ENCODE measurements around the gene CEBPE.
A peak's percentile ranks its signal among the peaks of the same experiment; 100 is the strongest.

The CEBPE gene

DNA sequence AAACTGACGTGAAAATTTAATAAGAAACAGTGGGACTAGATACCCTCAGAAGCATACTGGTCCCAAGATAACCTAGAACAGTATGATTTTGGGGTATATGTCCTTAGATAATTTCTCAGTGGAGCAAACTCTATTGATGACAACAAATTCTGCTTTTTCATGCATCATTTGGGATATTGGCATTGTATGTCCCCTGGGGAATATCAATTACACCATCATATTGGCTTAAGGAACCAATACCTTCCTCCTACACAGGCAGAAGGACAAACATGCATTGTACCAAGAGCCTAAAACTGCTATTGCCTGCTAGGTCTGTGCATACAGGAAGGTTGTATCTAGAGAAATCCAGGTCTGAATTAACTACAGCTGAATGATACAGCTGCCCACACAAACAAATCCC is 44.1 kb downstream of the CEBPE start:
- DNase-seq = no peak

DNA sequence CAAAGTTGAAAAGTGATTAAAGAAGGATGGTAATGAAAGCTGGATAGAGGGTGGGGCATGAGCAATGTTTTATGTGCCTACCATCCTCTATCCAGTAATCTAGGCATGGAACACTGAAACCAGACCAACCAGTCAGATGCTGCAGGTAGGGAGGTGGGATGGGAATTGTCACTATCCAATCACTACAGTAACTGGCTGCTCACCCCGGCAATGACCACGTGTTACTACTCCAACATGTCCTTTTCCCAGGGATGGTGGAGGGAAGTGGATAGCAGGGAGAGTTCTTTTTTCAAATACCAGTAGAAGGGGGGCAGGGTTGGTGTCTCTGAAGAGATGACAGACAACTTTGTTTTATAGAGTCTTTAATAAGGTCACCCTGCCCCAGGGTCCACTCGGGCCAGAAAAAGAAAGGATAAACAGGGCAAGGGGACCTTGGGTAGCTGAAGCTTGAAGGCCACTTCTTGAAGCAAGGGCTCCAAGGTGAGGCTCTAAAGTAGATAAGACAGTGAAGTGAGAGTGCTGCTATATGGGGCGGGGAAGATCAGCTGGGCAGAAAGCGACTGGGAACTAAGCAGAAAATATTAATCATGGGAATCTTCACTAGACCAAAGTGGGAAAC is 47.0 kb downstream of the CEBPE start:
- no peak for DNase-seq

GRCh38 chr14:23071244-23071920 is 47.7 kb downstream of the CEBPE start:
- peak; percentile 77 for DNase-seq

GRCh38 chr14:23070262-23071129 is 48.6 kb downstream of the CEBPE start:
- no peak for DNase-seq

DNA sequence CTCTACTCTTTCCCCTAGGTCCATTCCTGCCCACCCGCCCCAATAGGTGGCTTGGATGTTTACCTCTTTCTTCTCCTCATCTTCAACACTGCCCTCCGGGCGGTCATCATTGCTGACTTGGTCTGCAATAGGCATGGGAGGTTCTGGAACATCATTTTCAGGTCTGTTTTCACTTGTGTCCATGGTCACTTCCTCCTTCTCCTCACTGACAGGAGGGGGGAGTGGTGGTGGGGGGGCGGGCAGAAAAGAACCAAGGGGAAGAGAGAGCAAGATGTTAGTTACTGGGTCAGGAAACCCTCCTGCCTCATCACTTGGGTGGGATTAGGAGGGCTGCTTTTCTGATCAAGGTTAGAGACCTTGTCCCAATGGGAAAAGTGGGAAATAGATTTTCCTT is 49.6 kb downstream of the CEBPE start:
- DNase-seq = no peak

DNA sequence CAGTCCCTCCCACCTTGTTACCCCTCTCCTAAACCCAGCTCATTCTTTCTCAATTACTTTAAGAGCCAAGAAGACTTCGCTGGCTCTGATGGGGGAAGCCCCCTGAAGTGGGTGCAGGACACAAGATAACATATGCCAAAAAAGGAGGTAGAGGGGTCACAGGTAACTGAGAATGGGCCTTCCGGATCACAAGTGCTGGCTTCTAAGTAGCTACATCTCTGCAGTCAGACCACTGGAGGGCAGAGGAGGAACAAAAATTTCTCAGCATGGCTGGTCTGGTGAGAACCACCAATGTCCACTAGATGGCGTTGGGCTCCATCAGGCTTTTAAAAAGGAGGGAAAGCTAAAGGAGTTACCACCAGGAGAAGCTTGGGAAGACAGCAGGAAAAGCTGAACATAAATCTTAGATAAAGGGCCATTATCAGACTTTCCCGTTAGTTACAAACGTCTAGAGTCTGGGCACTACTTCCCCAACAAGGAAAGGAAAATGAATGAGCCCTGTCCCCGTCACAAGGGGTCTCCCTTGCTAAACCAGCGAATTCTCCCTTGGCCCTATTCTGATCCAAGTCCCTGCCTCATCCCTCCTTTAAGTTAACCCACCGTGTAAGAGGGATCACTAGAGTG is 50.2 kb downstream of the CEBPE start:
- peak; percentile 77 for DNase-seq

DNA sequence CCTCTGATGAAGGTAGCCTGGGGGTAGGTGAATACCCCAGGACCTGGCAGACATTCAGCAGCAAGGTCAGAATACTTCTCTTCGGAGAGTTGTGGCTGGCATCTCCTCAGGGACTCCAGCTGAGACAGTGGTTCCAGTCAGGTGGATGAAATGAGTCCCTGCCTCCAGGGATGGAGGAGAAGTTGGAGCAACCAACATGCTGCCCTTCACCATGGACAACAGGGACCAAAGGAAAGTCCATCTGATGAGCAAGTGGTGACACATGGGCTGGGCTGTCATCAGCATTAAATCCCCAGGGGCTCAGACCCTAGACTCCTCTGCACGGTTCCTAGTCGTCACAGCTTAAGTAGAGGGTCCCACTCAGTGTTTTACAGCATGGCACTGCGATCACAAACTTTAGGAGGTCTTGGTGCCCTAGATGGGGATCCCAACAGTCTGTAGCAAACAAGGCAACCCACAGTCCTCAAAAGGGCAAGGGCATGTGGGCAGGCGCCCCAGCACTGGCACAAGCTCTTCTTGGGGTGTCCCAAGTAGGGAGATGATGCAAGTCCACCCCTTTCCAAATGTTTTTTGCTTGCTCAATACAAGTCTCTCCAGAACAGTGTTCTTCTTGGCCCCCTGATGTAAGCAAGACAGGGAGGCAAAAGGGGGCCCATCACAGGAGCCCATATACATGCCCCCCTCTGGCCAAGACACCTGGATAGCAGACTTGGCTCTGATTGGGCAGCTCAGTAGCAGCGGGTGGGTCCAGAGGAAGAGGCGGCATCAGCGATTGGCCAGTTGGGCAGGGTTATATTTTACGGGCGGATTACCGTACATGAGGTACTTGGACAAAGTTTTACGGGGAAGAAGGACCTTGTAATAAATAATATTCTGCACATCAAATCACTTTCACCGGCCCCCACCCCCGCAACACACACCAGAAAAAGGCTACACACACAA is 50.9 kb downstream of the CEBPE start:
- DNase-seq = no peak
